OCI-LY3 (cell line): ENCODE data around the gene SPDYE2.
"Not testable (repeated sequence)": the region's sequence is repeated elsewhere in the genome, so short reads cannot be mapped to it uniquely, and the experiment has no call there.

Source experiments
- EZH2phosphoT487 ChIP-seq: fragments of 200-600 bp; shearing (Covaris generic); IDR thresholded peaks from 2 replicates; pipeline ENCODE4 v1.6.1; 2018; ENCODE audit warnings: antibody characterized with exemption, mixed run types, low read depth
- TF ChIP-seq, protein P1 (sequence below): fragments of 200-600, 300-600 bp; sonication (generic); IDR thresholded peaks from 2 replicates; pipeline ENCODE4 v1.5.1; 2014; ENCODE audit warnings: antibody characterized with exemption, low read length, low read depth

DNA sequence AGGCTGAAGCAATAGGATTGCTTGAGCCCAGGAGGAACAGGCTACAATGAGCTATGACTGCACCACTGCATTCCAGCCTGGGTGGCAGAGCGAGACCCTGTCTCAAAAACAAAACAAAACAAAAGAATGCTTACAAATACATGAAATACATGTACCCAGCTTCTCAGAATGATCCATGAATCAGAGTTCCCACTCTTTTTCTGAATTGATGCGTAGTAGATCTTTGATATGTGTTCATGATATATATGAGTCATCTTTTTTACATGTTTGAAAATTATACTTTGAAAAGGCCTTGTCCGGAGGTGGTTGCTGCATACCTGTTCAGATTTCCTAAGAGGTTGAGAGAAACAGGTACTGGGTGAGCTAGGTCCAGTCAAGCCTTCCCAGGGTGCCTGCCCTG lies 25.3 kb downstream of the SPDYE2 start:
- TF ChIP-seq, protein P1, sequence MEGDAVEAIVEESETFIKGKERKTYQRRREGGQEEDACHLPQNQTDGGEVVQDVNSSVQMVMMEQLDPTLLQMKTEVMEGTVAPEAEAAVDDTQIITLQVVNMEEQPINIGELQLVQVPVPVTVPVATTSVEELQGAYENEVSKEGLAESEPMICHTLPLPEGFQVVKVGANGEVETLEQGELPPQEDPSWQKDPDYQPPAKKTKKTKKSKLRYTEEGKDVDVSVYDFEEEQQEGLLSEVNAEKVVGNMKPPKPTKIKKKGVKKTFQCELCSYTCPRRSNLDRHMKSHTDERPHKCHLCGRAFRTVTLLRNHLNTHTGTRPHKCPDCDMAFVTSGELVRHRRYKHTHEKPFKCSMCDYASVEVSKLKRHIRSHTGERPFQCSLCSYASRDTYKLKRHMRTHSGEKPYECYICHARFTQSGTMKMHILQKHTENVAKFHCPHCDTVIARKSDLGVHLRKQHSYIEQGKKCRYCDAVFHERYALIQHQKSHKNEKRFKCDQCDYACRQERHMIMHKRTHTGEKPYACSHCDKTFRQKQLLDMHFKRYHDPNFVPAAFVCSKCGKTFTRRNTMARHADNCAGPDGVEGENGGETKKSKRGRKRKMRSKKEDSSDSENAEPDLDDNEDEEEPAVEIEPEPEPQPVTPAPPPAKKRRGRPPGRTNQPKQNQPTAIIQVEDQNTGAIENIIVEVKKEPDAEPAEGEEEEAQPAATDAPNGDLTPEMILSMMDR, result not testable (repeated sequence)
- not testable (repeated sequence) for TF ChIP-seq EZH2phosphoT487
